ENCODE data around the gene FAM83C.

FAM83C gene

DNA sequence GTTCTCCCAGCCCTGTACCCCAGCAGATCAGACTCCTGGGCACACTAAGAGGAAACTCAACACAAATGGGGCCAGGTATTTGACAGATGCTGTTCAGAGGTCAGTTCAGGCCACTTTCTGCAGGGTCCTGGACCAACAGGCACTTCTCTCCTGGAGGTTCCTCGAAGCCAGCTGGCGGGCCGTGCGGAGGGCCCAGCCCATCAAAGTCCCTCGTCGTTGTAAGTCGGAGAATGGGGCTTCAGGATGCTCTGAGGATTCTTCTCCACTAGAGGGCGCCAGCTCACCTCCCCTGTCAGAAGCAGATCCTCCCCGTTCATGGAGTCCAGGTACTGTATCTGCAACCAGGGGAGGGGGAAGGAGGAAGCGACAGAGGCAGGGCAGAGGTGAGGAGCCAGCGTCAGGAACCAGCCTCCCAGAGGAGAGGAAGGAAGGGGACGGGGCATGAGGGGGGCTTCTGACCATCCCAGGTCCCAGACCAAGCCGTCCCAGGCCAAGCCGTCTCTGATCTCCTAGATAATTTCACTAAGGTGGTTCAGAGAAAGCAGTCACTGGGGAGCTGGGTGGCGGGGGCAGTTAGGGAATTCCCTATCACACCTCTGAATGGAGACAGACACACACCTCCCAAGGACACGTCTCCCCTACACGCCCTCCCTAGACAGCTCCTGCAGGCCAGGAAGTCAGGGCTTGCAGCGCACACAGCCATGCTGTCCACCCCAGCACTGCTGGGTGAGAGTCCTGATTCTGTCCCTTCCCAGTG is 11.7 kb upstream of the FAM83C start:
- DNase-seq (ENCODE audit: low read depth) = peak; percentile 80
- TF ChIP-seq, protein P1, sequence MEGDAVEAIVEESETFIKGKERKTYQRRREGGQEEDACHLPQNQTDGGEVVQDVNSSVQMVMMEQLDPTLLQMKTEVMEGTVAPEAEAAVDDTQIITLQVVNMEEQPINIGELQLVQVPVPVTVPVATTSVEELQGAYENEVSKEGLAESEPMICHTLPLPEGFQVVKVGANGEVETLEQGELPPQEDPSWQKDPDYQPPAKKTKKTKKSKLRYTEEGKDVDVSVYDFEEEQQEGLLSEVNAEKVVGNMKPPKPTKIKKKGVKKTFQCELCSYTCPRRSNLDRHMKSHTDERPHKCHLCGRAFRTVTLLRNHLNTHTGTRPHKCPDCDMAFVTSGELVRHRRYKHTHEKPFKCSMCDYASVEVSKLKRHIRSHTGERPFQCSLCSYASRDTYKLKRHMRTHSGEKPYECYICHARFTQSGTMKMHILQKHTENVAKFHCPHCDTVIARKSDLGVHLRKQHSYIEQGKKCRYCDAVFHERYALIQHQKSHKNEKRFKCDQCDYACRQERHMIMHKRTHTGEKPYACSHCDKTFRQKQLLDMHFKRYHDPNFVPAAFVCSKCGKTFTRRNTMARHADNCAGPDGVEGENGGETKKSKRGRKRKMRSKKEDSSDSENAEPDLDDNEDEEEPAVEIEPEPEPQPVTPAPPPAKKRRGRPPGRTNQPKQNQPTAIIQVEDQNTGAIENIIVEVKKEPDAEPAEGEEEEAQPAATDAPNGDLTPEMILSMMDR (IDR thresholded peaks at IDR 0.05; ENCODE audit: control insufficient read depth, extremely low read depth, insufficient read depth) = peak; percentile 95
- H3K4me3 ChIP-seq (ENCODE audit: low read depth, low read length) = no peak overlapping the region

DNA sequence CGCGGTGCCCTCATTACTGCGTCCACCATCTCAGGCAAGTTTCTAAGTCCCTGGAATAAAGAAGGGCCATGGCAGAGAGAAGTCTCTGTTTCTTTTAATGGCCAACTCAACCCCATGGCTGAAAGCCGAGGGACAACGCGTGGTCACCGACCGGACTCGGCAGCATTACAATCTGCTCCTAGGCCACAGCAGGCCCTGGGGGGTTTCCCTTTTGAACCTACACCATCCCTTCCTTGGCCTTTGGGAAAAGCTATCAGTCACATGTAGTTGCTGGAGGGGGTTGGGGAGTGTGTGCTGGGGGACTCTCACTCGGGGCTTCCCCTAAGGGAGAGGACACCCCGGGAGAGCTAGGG is 11.1 kb upstream of the FAM83C start:
- no peak overlapping the region for H3K4me3 ChIP-seq (ENCODE audit: low read depth, low read length)
- TF ChIP-seq, protein P1 (IDR thresholded peaks at IDR 0.05; ENCODE audit: control insufficient read depth, extremely low read depth, insufficient read depth) = no peak
- no peak for DNase-seq (ENCODE audit: low read depth)

DNA sequence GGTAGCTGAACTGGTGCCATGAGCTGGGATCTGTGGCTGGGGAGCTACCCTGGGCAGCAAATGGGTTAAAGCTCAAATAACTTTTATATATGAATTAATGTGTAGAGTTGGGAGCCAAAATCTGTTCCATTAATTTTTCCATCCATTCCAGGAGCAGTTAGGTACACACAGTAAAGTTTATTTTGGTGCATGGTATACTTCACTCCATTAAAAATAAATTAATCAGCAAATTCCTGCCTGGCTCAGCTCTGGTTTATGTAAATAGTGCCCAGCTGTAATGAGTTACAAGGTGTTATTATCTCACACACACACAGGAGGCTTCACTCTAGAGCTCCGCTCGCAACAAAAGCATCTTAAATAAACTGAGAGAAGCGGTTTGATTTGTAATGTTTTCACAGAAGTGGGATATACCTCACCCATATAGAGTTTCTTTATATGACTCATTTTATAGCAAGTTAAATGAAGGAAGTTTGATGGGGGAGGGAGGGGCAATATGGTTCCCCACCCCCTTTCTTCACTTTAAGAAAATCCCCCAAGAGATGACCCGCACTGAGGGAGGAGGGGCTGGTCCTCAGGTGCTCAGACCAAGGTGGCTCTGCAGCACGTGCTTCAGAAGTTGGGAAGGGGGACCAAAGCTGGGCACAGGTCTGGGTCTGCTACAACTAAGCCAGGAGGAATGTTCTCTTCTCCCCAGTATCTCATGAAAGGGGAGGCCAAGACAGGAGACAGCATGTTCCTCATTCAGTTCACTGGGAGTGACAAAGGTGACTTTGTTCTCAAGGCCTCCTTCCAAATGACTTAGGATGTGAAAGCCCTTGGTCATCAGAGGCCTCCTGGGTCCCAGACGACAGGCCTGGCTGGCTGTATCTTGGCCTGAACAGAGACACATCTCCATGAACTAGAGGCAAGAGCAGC is 10.5 kb upstream of the FAM83C start:
- no peak overlapping the region for H3K4me3 ChIP-seq (ENCODE audit: low read depth, low read length)
- TF ChIP-seq, protein P1 (IDR thresholded peaks at IDR 0.05; ENCODE audit: control insufficient read depth, extremely low read depth, insufficient read depth) = no peak
- peak; percentile 83 for DNase-seq (ENCODE audit: low read depth)

DNA sequence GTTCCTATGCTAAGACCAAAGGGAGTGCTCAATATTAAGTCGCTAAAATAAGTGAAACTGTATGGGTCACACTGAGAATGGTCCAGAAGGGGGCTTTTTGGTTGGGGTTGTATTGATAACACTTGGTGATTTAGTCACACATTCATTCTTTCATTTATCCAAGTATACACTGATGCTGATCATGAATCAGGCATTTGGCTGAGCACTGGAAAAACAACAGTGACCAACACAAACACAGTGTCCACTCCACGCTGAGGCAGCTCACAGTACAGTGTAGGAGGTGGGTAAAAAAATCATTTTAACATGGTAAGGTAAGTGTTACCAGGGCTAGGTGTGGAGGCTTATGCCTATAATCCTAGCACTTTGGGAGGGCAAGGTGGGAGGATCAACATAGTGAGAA is 9.2 kb upstream of the FAM83C start:
- TF ChIP-seq, protein P1 (IDR thresholded peaks at IDR 0.05; ENCODE audit: control insufficient read depth, extremely low read depth, insufficient read depth) = no peak
- DNase-seq (ENCODE audit: low read depth) = no peak
- H3K4me3 ChIP-seq (ENCODE audit: low read depth, low read length) = no peak overlapping the region

DNA sequence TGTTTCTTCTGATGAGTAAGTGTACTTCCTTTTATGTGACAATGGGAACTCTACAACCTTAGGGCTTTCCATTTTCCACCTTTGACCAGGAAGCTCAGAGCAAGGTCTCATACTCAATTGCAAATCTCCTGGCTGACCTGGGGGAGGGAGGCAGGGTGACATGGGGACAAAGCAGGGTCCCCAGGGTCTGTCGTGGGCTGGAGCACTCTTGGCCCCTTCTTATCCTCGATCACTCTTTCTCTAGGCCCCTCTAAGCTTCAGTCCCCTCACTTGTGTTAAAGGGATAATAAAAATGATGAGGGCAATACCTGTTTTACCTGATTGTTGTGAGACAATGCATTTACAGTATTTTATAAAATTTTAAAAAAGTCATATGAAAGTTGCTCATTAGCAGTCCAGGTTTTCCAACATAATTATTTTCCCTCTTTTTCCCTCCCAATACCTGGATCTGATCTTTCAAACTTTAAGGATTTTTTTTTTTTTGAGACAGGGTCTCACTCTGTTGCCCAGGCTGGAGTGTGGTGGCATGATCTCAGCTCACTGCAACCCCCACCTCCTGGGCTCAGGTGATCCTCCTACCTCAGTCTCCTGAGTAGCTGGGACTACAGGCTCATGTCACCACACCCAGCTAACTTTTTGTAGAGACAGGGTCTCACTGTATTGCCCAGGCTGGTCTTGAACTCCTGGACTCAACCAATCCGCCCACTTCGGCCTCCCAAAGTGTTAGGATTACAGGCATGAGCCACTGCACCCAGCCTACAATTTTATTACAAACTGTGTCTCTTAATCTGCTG is 8.4 kb upstream of the FAM83C start:
- no peak overlapping the region for H3K4me3 ChIP-seq (ENCODE audit: low read depth, low read length)
- TF ChIP-seq, protein P1 (IDR thresholded peaks at IDR 0.05; ENCODE audit: control insufficient read depth, extremely low read depth, insufficient read depth) = no peak
- no peak for DNase-seq (ENCODE audit: low read depth)

DNA sequence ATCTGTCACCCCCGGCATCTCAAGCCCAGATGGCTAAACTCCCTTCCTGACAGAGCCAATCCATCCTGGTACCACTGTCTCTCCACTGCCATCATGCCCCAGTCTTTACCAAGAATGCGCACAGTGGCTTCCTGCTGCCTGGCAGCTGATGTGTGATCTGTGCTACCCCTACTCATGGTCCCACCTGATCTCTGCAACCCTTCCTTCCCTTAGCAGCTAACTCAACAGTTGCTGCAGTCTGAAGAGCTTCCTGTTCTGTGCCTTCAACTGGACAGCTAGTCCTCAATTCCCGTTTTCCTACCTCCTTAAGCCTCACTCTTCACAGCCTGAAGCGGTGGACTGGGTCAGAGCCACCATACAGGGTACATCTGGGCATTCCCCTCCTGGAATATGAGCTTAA is 7.6 kb upstream of the FAM83C start:
- TF ChIP-seq, protein P1 (IDR thresholded peaks at IDR 0.05; ENCODE audit: control insufficient read depth, extremely low read depth, insufficient read depth) = no peak
- no peak for DNase-seq (ENCODE audit: low read depth)
- H3K4me3 ChIP-seq (ENCODE audit: low read depth, low read length) = no peak overlapping the region

Measured in LNCaP clone FGC (cell line).